ENCODE results near the gene MBNL3. TPM values are rescaled to one million over a fixed set of nuclear protein-coding genes. Genes with fewer than 3 reads are reported as not detected.

Gene MBNL3
- total RNA-seq, 1 experiment from 2014 or later = 17.7 TPM

- no peak overlapping the region for H3K4me3 Mint-ChIP-seq (ENCODE audit: unreplicated experiment)
- no peaks in the 10 kb centered on the region for H3K9me3 Mint-ChIP-seq (ENCODE audit: unreplicated experiment)
- no peak for DNase-seq (ENCODE audit: unreplicated experiment)
- intact Hi-C loops (cut with micrococcal nuclease) = no loop called here
- ChIA-PET CTCF (no interaction called here), POLR2A (no interaction called here)
- H3K4me1 Mint-ChIP-seq (ENCODE audit: insufficient read depth, unreplicated experiment) = no peaks in the 10 kb centered on the region
- H3K27me3 Mint-ChIP-seq (ENCODE audit: insufficient read depth, unreplicated experiment) = peaks cover 81% of the 10 kb centered on the region
- no peak for TF ChIP-seq CTCF (IDR thresholded peaks at IDR 0.05; ENCODE audit: unreplicated experiment)
- no peaks in the 10 kb centered on the region for H3K36me3 Mint-ChIP-seq (ENCODE audit: insufficient read depth, unreplicated experiment)
- no peak overlapping the region for H3K27ac Mint-ChIP-seq (ENCODE audit: low read depth, unreplicated experiment)
- BruUV-seq (replicated peaks) = no TSS peak
These were observed 121.5 kb downstream of the MBNL3 start for GRCh38 chrX:132367314-132367713.

- H3K27ac Mint-ChIP-seq (ENCODE audit: low read depth, unreplicated experiment) = no peak overlapping the region
- H3K36me3 Mint-ChIP-seq (ENCODE audit: insufficient read depth, unreplicated experiment) = no peaks in the 10 kb centered on the region
- peaks cover 82% of the 10 kb centered on the region for H3K27me3 Mint-ChIP-seq (ENCODE audit: insufficient read depth, unreplicated experiment)
- no peaks in the 10 kb centered on the region for H3K4me1 Mint-ChIP-seq (ENCODE audit: insufficient read depth, unreplicated experiment)
- ChIA-PET CTCF (no interaction called here), POLR2A (interaction anchor here (0.6 kb wide), 1 partner anchor 248 kb away, joined by 3 read pairs; no protein-coding TSS in a partner anchor)
- no peaks in the 10 kb centered on the region for H3K9me3 Mint-ChIP-seq (ENCODE audit: unreplicated experiment)
- no TSS peak for BruUV-seq (replicated peaks)
- intact Hi-C loops (cut with micrococcal nuclease) = no loop called here
- H3K4me3 Mint-ChIP-seq (ENCODE audit: unreplicated experiment) = no peak overlapping the region
- TF ChIP-seq CTCF (IDR thresholded peaks at IDR 0.05; ENCODE audit: unreplicated experiment) = no peak
- no peak for DNase-seq (ENCODE audit: unreplicated experiment)
These were observed 123.3 kb downstream of the MBNL3 start for GRCh38 chrX:132365490-132365889.

- DNase-seq (ENCODE audit: unreplicated experiment) = no peak
- no peaks in the 10 kb centered on the region for H3K36me3 Mint-ChIP-seq (ENCODE audit: insufficient read depth, unreplicated experiment)
- ChIA-PET CTCF (no interaction called here), POLR2A (interaction anchor here (0.7 kb wide), 1 partner anchor 8 kb away, joined by 4 read pairs; no protein-coding TSS in a partner anchor)
- intact Hi-C loops (cut with micrococcal nuclease) = no loop called here
- no TSS peak for BruUV-seq (replicated peaks)
- no peaks in the 10 kb centered on the region for H3K4me1 Mint-ChIP-seq (ENCODE audit: insufficient read depth, unreplicated experiment)
- H3K4me3 Mint-ChIP-seq (ENCODE audit: unreplicated experiment) = no peak overlapping the region
- TF ChIP-seq CTCF (IDR thresholded peaks at IDR 0.05; ENCODE audit: unreplicated experiment) = no peak
- no peaks in the 10 kb centered on the region for H3K9me3 Mint-ChIP-seq (ENCODE audit: unreplicated experiment)
- H3K27ac Mint-ChIP-seq (ENCODE audit: low read depth, unreplicated experiment) = no peak overlapping the region
- H3K27me3 Mint-ChIP-seq (ENCODE audit: insufficient read depth, unreplicated experiment) = peaks cover 82% of the 10 kb centered on the region
These were observed 124.5 kb downstream of the MBNL3 start for GRCh38 chrX:132364313-132364712.

GRCh38 chrX:132353430-132353829 is 135.4 kb downstream of the MBNL3 start:
- H3K9me3 Mint-ChIP-seq (ENCODE audit: unreplicated experiment) = no peaks in the 10 kb centered on the region
- TF ChIP-seq CTCF (IDR thresholded peaks at IDR 0.05; ENCODE audit: unreplicated experiment) = no peak
- POLR2A ChIA-PET = no interaction called here
- no peaks in the 10 kb centered on the region for H3K4me1 Mint-ChIP-seq (ENCODE audit: insufficient read depth, unreplicated experiment)
- no peak for DNase-seq (ENCODE audit: unreplicated experiment)
- H3K4me3 Mint-ChIP-seq (ENCODE audit: unreplicated experiment) = no peak overlapping the region
- H3K27ac Mint-ChIP-seq (ENCODE audit: low read depth, unreplicated experiment) = no peak overlapping the region
- H3K27me3 Mint-ChIP-seq (ENCODE audit: insufficient read depth, unreplicated experiment) = peaks cover 64% of the 10 kb centered on the region
- BruUV-seq (replicated peaks) = no TSS peak
- intact Hi-C loops (cut with micrococcal nuclease) = no loop called here
- H3K36me3 Mint-ChIP-seq (ENCODE audit: insufficient read depth, unreplicated experiment) = no peaks in the 10 kb centered on the region
- CTCF ChIA-PET = no interaction called here
